Thoracic aorta (tissue), 2 donors: ENCODE results near the gene OXA1L. TPM values are rescaled to one million over a fixed set of nuclear protein-coding genes. Genes with fewer than 3 reads are reported as not detected.
"Not testable (repeated sequence)": the region's sequence is repeated elsewhere in the genome, so short reads cannot be mapped to it uniquely, and the experiment has no call there.

Experiments
- ATAC-seq: fragments of 150-250 bp; one replicate; pipeline ENCODE4 v1.8.0; 2017; ENCODE audit warnings: low read depth; ENCODE audit not compliant: insufficient number of reproducible peaks, low FRiP score
- DNase-seq: peaks from one replicate; pipeline ENCODE4 v3.0.0-alpha.2; 2020; ENCODE audit warnings: low spot score
- H3K27ac ChIP-seq, 2 donors: fragments of 200-600 bp; sonication (generic); 1 replicate in 1 of 2; 2 replicates in 1 of 2; pipeline ENCODE4 v1.5.1; 2016; ENCODE audit warnings: mild to moderate bottlenecking in 2 of 2, moderate library complexity in 2 of 2
- H3K27me3 ChIP-seq: fragments of 200-600 bp; sonication (generic); replicated peaks from 2 replicates; pipeline ENCODE4 v1.6.0; 2016; ENCODE audit warnings: mild to moderate bottlenecking; ENCODE audit not compliant: insufficient read depth
- H3K36me3 ChIP-seq: fragments of 200-600 bp; sonication (generic); one replicate; pipeline ENCODE4 v1.5.1; 2016
- H3K4me1 ChIP-seq, 2 donors: fragments of 200-600 bp; sonication (generic); 1 replicate in 1 of 2; 2 replicates in 1 of 2; pipeline versions ENCODE4 v1.5.1 to v1.6.0; 2016; ENCODE audit warnings: low read depth in 2 of 2, mild to moderate bottlenecking in 1 of 2; ENCODE audit not compliant: control insufficient read depth in 1 of 2
- H3K4me3 ChIP-seq: fragments of 200-600 bp; sonication (generic); 2 replicates; pipeline ENCODE4 v1.5.1; 2016; ENCODE audit warnings: mild to moderate bottlenecking
- H3K9me3 ChIP-seq: fragments of 200-600 bp; sonication (generic); 2 replicates; pipeline ENCODE4 v1.5.1; 2016
- total RNA-seq, 2 donors: library from RNA; depleted of rRNA; stranded (reverse); fragments of >200 nt; gene quantifications; one replicate each; pipeline versions ENCODE4 v1.1.0 to v1.2.3, GENCODE V29; 2016
- TF ChIP-seq, protein P1 (sequence below): fragments of 200-600 bp; sonication (generic); IDR thresholded peaks from one replicate; pipeline ENCODE4 v1.5.1; 2019; ENCODE audit warnings: antibody characterized with exemption

The OXA1L gene
- total RNA-seq, result 10 to 100 TPM; 72.2 to 72.6 TPM

DNA sequence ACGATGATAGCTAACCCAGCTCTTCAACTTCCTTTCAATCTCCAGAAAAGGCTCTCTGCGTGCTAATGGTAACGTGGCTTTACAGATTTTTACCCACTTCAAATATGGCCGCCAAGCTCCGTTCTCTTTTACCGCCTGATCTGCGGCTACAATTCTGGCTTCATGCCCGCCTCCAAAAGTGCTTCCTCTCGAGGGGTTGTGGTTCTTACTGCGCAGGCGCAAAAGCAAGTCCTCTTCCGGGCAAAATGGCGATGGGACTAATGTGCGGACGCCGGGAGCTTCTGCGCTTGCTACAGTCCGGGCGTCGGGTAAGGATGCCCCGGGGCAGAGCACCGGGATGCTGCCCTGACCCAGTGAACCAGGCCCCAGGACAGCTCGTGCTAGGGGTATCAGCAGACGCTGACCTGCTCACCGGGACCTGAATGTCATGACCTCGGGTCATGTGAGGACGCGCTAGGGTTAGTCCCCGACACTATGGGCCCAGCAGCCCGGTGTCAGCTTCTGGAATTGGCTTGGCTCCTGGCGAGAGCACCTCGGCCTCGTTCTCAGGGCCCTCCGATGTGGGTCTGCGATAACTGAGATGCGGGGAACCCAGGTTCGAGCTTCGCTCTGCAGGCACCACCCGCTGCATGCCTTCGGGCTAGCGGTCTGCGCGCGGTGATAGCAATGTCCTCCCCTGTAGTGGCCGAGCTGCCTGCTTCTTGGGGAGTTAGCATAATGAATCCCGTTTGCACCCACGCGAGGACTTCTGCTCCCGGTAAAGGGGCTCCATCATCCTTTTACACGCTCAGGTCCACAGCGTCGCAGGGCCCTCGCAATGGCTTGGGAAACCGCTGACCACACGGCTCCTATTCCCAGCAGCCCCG lies at the start of gene OXA1L:
Gene OXA1L, plus strand, starts transcription at position 232 of the 866 bp plus-strand sequence. Its CDS starts 14 bp downstream, at position 246.
- Histone ChIP-seq H3K9me3 (peaks cover 2% of the 10 kb centered on the region), H3K27me3 (no peaks in the 10 kb centered on the region), H3K4me1 (peaks cover 8 to 22% of the 10 kb centered on the region in 2 donors), H3K27ac (peak within 1 kb of the TSS; percentile 64 to 79), H3K4me3 (peak within 1 kb of the TSS; percentile 86), H3K36me3 (peaks cover 27% of the 10 kb centered on the region)
- DNase-seq, result peak; percentile 92
- TF ChIP-seq, protein P1, sequence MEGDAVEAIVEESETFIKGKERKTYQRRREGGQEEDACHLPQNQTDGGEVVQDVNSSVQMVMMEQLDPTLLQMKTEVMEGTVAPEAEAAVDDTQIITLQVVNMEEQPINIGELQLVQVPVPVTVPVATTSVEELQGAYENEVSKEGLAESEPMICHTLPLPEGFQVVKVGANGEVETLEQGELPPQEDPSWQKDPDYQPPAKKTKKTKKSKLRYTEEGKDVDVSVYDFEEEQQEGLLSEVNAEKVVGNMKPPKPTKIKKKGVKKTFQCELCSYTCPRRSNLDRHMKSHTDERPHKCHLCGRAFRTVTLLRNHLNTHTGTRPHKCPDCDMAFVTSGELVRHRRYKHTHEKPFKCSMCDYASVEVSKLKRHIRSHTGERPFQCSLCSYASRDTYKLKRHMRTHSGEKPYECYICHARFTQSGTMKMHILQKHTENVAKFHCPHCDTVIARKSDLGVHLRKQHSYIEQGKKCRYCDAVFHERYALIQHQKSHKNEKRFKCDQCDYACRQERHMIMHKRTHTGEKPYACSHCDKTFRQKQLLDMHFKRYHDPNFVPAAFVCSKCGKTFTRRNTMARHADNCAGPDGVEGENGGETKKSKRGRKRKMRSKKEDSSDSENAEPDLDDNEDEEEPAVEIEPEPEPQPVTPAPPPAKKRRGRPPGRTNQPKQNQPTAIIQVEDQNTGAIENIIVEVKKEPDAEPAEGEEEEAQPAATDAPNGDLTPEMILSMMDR, result no peak
- ATAC-seq, result peak; percentile 94

DNA sequence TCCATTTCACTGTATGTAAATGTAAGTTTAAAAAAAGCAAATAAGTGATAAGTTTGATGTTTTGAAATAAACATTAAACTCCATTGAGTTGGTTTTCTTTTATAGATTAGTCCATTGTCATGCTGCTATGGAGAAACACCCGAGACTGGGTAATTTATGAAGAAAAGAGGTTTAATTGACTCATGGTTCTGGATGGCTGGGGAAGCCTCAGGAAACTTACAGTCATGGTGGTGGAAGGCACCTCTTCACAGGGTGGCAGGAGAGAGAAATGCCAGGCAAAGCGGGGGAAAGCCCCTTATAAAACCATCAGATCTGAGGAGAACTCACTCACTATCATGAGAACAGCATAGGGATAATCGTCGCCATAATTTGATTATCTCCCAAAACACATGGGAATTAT lies 48.4 kb upstream of the OXA1L start:
- TF ChIP-seq, protein P1, result no peak
- Histone ChIP-seq H3K4me3 (no peak overlapping the region), H3K4me1 (no peaks in the 10 kb centered on the region), H3K27ac (no peak overlapping the region), H3K36me3 (no peaks in the 10 kb centered on the region), H3K27me3 (no peaks in the 10 kb centered on the region), H3K9me3 (no peaks in the 10 kb centered on the region)
- no peak for ATAC-seq
- no peak for DNase-seq

DNA sequence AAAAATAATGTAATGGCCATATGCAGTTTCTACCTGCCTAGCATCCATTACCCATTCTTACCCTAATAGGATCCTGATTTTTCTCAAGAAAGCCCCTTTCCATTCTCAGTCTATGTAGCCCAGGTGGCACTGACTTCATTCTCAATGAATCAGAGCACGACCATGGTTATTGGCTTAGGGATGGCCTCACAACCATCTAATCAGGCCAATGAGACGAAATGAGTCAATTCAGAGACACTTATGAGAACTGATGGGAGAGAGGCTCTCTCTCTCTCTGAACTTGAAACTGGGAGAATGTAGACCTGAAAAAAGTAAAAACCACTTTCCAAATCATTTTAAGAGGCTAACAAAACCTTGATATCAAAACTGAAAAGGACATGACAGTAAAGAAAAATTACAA lies 45.3 kb upstream of the OXA1L start:
- no peak overlapping the region for H3K4me3 ChIP-seq
- ATAC-seq (no peak), DNase-seq (no peak)
- no peaks in the 10 kb centered on the region for H3K36me3 ChIP-seq
- TF ChIP-seq, protein P1, result no peak
- H3K27me3 ChIP-seq, result no peaks in the 10 kb centered on the region
- H3K27ac ChIP-seq, result no peak overlapping the region
- H3K9me3 ChIP-seq, result no peaks in the 10 kb centered on the region
- no peaks in the 10 kb centered on the region for H3K4me1 ChIP-seq

DNA sequence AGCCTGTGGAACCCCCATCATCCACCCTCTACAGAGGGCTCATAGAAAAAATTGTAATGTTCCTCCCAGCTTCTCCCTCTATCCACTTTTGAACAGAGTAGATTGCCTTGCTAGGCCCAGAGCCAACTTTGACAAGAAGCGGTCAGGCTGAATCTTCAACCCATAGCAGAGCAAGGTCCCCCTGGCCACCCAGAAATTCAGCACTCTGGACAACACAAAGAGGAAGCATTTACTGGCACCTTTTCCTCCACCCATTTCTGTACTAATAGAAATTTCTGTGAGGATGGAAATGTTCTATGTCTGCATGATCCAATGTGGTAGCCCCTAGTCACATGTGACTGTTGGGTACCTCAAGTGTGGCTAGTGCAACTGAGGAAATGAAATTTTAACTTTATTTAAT lies 42.7 kb upstream of the OXA1L start:
- Histone ChIP-seq H3K4me3 (no peak overlapping the region), H3K36me3 (no peaks in the 10 kb centered on the region), H3K9me3 (no peaks in the 10 kb centered on the region), H3K27ac (no peak overlapping the region), H3K27me3 (no peaks in the 10 kb centered on the region), H3K4me1 (no peaks in the 10 kb centered on the region)
- DNase-seq (no peak), ATAC-seq (no peak)
- TF ChIP-seq, protein P1, result no peak

DNA sequence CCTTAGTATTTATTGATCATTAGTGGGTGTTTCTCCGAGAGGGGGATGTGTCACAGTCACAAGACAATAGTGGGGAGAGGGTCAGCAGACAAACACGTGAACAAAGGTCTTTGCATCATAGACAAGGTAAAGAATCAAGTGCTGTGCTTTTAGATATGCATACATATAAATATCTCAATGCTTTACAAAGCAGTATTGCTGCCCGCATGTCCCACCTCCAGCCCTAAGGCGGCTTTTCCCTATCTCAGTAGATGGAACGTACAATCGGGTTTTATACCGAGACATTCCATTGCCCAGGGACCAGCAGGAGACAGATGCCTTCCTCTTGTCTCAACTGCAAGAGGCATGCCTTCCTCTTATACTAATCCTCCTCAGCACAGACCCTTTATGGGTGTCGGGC lies 41.6 kb upstream of the OXA1L start:
- H3K9me3 ChIP-seq, H3K27me3 ChIP-seq, H3K27ac ChIP-seq, DNase-seq, H3K4me3 ChIP-seq, H3K4me1 ChIP-seq, H3K36me3 ChIP-seq, ATAC-seq: not testable (repeated sequence)

DNA sequence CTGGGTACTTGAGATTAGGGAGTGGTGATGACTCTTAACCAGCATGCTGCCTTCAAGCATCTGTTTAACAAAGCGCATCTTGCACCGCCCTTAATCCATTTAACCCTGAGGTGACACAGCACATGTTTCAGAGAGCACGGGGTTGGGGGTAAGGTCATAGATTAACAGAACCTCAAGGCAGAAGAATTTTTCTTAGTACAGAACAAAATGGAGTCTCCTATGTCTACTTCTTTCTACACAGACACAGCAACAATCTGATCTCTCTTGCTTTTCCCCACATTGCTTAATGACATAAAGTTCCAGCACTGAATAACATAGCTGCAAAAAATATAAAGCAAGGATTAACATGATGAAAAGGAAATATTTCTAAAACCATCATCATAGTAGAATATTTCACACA lies 41.1 kb upstream of the OXA1L start:
- H3K27me3 ChIP-seq, H3K9me3 ChIP-seq, ATAC-seq, H3K4me1 ChIP-seq, H3K4me3 ChIP-seq, H3K36me3 ChIP-seq, DNase-seq, H3K27ac ChIP-seq: not testable (repeated sequence)
